GM12864 (cell line): Measurements from ENCODE around the gene DOCK3.
"Not testable (repeated sequence)": the region's sequence is repeated elsewhere in the genome, so short reads cannot be mapped to it uniquely, and the experiment has no call there.

Source experiments
- DNase-seq: peaks from one replicate; pipeline ENCODE4 v3.0.0-alpha.2; 2011; ENCODE audit warnings: low read depth
- H3K4me3 ChIP-seq: 2 replicates; pipeline ENCODE4 v1.5.1; 2011; ENCODE audit warnings: mild to moderate bottlenecking, low read depth, low read length, control low read depth
- CTCF ChIP-seq: IDR thresholded peaks from 2 replicates; pipeline ENCODE4 v1.5.1; 2011; ENCODE audit warnings: low read depth, mild to moderate bottlenecking, moderate library complexity, low read length, control low read depth, inconsistent platforms; ENCODE audit errors: missing control alignments

DOCK3 gene

GRCh38 chr3:50737906-50738598, 63.3 kb downstream of the DOCK3 start:
- H3K4me3 ChIP-seq: no peak overlapping the region
- DNase-seq: no peak
- no peak for TF ChIP-seq CTCF

GRCh38 chr3:50743643-50744042, 68.9 kb downstream of the DOCK3 start:
- DNase-seq: no peak
- H3K4me3 ChIP-seq: no peak overlapping the region
- TF ChIP-seq CTCF: no peak

GRCh38 chr3:50749822-50750221, 75.1 kb downstream of the DOCK3 start:
- DNase-seq: no peak
- no peak overlapping the region for H3K4me3 ChIP-seq
- no peak for TF ChIP-seq CTCF

- no peak overlapping the region for H3K4me3 ChIP-seq
- DNase-seq: no peak
- no peak for TF ChIP-seq CTCF
Measured at GRCh38 chr3:50759015-50759414, 84.3 kb downstream of the DOCK3 start.

- no peak for DNase-seq
- no peak for TF ChIP-seq CTCF
- no peak overlapping the region for H3K4me3 ChIP-seq
Measured at GRCh38 chr3:50777680-50778079, 103.0 kb downstream of the DOCK3 start.

- H3K4me3 ChIP-seq, DNase-seq: not testable (repeated sequence)
Measured at GRCh38 chr3:50781766-50782165, 107.0 kb downstream of the DOCK3 start.

GRCh38 chr3:50786631-50787030, 111.9 kb downstream of the DOCK3 start:
- no peak for DNase-seq
- no peak overlapping the region for H3K4me3 ChIP-seq
- no peak for TF ChIP-seq CTCF

- not testable (repeated sequence) for DNase-seq, H3K4me3 ChIP-seq
Measured at GRCh38 chr3:50790894-50791293, 116.2 kb downstream of the DOCK3 start.
